HG03196 (cell line): ENCODE results near the gene ATXN1L.
A peak's percentile ranks its signal among the peaks of the same experiment; 100 is the strongest.
"Not testable (repeated sequence)": the region's sequence is repeated elsewhere in the genome, so short reads cannot be mapped to it uniquely, and the experiment has no call there.

Experiments
- ATAC-seq: cut with Tn5 transposase; IDR thresholded peaks from one replicate; pipeline ENCODE4 v1.9.1; 2021; ENCODE audit not compliant: unreplicated experiment

The ATXN1L gene

DNA sequence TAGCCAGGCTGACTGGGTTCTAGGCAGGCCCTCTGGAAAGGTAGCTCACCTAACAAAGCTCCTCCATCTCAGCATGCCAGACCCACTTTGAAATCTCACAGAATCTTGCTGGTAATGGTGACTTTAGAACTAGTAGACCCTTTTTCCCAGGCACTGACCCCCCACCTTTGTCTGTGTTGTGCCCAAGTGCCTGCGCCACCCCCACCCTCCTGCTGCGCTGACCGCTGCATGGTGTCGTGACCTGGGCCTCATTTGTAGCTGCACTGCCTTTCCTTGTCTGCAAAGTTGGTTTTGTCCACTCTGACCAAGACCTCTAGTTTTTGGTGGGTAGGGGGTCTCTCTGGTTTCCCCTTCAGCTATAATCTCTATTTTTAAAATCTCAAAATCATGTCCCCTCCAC, 6.8 kb downstream of the ATXN1L start:
- ATAC-seq = no peak

DNA sequence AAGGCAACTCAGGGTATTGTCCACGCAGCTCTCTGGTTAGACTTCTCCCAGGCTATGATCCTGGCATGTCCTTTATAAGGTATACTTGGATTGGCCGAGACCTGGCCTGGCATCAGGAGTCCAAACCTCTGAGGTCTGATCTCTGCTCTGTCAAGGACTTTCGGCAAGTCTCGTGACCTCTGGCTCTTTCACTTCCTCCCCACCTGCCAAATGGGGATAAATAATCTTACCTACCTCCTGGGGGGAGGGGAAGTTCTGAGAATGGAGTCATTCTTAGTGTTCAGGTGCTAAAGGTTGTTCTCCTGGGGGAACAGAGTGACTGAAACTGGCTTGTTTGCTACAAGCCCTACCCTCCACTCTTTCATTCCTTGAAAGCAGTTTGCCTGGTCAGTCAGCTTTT, 7.6 kb downstream of the ATXN1L start:
- ATAC-seq = no peak

DNA sequence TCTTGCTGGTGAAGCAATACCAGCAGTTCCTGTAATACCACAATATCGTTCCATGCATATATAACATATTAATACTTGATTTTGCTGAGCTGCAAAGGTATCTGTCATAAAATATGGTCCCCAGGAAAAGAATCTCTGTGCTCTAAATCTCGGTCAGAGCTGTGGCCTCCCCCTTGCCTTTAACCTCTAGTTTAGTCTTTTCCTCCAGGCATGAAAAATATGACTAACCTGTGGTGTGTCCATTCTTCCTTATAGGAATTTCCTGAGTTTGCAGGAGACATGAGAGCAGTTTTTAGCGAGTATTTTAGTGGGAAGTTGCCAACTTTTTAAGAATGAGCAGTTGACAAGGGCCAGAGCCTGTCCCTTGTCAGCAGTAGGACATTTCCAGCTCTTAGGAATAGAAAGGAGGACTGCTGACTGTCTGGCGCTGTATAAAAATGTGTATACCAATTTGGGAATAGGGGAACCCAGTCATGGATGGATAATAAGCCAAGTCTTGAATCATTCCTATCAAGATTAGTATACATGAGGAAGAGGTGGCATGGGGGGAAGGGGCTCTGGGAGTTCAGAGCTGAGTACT, 8.7 kb downstream of the ATXN1L start:
- ATAC-seq = no peak

DNA sequence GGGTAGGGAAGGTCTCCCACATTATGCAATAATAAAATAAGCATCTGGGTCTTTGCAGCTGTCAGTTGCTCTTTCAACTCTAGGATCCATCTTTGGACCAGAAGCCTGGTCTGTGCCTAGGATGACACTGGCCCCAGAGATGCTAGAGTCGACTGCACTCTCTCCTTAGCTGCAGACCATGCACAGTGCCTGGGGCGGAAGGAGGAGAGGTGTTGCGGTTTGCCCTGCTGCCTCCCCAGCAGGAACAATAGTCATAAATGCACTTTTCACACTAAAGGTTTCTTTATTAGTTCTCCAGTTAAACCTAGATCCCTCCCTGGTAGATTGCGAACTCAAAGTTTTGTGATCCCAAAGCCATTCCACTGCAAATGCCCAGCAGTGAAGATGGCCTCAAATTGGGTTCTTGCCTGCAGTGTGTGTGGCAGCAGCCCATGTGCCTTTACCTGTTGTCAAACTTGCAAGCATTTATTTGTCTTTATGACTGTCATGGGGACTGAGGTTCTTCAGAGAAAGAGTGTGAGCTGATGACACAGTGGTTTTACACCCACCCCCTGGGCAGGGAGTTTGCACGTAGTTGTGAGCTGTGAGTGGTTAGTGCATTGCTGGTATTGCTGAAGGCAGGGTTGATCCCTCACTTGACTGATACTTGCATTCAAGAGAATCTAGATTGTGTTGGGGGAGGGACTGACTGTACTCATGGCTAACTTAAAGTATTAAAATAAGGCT, 10.3 kb downstream of the ATXN1L start:
- no peak for ATAC-seq

DNA sequence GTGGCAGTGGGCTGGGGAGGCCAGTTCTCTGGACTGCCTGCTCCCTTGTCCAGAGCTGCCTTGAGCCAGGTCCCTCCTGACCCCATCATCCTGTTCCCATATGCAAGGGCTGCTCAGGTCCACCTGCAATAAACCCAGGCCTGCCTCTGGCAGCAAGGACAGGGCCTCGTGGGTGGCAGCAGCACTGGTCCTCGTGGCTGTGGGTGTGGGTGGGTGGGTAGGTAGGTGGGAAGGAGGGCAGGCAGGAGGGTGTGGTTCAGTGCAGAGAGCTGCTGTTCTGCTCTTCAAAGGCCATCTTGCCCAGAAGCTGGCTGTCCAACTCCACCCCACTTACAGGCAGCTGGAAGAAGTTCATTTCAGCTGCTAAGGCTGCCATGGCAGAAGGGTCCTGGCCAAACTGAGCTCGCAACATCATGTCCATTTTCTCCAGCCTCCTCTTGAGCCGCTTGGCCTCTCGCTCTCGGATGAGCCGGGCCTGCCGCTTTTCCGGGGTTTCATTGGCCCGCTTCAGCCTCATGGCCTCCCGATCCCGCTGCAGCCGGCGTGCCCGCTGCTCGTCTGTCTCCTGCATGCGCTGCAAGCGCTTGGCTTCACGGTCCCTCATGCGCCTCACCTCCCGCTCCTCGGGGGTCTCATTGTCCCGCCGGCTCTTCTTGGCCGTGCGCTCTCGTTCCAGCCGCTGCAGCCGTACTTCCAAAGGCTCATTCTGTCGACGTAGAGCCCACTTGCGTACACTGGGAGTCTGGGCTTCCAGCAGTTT, 14.2 kb downstream of the ATXN1L start:
- ATAC-seq = no peak

DNA sequence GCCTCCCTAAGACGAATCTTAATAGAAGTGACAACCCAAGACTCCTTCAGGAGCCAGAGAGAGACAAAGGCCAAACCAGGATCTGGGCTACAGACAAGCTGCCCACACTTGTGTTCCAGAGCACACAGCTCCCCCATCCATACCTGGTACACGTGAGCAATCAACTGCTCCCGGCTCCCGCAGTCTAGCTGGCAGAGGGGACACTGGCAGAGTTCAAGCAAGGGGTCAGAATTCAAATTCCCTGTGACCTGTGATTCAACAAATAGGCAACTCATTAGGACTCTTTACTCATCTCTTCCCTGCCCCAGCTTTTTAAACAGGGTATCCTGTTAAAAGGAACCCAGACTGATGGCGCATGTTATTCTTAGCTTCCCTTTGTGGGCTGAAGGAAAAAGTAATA, 18.2 kb downstream of the ATXN1L start:
- no peak for ATAC-seq

DNA sequence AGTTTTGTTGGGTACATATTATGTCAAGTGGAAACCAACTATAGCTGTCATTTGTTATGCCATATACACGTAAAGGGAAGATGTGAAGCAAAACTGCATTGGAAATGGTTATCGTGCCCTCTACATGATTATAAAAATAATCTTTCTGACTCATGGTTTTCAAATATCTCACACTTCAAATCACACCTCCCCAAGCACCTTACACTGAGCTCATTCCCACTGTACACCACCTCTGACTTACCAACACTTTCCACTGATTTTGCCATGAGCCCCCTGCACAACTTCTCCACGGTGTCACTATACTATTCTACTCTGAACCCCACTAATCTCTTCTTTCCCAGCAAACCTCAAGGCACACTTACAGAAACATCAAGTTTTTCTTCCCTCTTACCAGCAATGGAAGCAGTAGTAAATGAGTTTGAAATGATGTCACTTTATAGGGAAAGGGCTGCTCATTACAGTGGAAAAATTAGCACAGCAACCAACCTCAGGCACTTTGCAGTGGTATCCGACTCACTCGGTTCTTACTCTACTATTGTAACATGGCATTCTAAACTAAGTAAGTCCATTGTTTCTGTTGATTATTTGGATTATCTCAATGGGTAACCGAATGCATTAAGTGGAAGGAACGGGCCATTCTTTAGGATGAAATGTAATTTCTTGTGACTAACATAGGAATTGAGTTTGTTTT, 19.5 kb downstream of the ATXN1L start:
- ATAC-seq = no peak

DNA sequence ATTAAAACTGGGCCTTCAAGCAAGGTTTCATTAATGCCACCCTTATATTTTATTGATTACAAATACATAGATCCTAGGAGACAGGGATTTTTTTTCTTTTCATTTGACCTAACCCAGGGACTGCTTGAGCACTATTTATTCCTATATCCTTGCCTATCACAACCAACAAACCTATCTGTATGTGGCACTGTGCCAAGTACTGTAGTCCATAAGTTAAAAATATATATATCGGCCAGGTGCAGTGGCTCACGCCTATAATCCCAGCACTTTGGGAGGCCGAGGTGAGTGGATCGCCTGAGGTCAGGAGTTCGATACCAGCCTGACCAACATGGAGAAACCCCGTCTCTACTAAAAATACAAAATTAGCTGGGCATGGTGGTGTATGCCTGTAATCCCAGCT, 21.4 kb downstream of the ATXN1L start:
- ATAC-seq = not testable (repeated sequence)

DNA sequence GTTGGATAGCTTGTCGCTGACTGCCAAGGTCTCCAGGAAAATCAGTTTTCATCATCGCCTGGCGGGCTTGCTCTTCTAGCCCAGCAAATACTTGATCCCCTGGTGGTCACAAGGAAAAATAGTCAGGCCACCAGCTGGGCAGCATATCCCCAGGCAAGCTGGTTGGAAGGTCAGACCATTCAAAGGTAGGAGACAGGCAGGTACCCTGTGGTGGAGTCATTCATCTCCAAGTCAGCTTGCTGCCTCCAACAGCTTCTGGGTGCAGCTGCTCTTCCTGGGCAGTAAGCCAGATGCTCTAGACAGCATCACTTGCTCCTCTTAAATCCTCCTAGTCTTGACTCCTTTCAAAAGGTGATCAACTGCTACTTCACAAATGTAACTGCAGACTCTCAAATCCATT, 22.2 kb downstream of the ATXN1L start:
- no peak for ATAC-seq

DNA sequence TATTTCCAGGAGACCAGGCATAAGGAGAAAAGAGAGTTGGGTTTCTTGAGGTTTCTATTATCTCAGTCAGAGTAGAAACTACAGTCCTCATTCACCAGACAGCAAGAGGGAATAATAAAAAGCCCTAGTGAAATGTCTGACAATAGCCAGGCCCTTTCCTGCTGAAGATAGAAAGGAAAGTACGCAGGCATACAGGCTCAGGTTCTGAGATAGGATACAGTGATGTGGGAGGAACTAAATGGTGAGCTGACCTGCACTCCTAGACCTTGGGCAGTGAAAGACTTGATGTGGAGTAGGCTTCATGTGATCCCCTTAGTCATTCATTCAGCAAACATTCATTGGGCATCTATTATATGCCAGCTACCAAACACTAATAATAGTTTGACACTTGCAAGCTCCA, 23.3 kb downstream of the ATXN1L start:
- ATAC-seq = no peak

DNA sequence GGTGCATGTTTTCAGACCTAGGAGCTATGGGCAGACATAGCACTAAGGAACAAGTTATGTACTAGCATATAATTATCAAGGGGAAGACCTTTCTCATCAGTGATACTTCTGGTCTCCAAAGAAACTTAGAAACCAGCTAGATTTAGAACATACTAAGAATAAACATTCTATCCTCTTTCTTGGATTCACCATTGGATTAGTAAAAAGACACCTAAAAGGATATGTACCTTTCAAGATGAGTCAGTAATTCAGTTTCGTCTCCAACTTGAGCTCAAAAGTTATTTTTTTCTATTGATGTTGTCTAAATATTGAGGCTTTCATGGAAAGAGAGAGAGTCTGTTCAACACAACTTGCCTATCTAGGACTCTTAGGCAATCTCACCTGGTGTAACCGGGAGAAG, 25.0 kb downstream of the ATXN1L start:
- ATAC-seq = no peak

DNA sequence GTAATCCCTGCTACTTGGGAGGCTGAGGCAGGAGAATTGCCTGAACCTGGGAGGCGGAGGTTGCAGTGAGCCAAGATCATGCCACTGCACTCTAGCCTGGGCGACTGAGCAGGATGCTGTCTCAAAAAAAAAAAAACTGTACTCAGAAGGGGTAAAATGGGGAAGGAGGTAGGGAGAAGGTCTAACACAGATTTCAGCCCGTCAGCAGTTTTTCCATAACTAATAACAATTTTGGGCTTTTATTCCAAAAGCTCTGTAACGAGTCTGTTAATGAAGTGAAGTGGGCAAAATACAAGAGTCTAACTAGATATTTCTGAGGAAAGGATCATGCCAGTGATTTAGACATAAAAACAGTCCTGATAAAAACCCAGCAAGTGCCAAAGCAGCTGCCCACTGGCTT, 27.4 kb downstream of the ATXN1L start:
- ATAC-seq = no peak

DNA sequence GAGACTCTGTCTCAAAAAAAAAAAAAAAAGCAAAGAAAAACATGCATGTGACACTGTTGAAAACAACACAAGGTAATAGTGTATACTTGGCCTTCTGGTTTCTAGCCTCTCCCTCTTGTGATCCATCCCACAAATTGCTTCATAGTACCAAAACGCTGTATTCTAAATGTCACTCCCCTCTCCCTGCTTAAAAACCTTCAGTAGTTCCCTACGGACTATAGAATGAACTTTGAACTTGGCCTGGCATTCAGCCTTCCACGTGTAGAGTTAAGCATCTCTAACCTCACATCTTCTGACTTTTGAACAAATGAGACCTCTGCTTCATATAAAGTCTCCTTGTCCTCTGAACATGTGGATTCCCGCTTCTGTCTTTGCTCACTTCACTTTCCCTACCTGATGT, 33.1 kb downstream of the ATXN1L start:
- ATAC-seq = no peak

DNA sequence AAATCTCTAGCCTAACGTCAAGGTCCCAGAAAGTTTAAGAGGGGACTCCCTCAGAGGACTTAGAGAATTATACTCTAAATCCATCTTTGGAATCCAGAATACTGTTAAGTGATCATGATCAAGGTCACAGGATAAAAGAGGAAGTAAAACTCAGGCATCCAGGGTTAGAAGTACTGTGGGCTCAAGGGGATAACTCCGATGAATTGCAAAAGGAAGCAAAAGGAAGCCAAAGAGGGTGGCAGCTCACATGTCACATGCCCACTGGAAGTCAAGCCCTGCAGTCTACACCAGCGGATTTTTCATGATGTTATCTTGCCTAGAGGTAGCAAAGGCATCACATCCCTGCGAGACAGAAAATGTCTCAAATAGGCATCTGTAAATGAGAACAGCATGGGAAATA, 34.4 kb downstream of the ATXN1L start:
- ATAC-seq = no peak

DNA sequence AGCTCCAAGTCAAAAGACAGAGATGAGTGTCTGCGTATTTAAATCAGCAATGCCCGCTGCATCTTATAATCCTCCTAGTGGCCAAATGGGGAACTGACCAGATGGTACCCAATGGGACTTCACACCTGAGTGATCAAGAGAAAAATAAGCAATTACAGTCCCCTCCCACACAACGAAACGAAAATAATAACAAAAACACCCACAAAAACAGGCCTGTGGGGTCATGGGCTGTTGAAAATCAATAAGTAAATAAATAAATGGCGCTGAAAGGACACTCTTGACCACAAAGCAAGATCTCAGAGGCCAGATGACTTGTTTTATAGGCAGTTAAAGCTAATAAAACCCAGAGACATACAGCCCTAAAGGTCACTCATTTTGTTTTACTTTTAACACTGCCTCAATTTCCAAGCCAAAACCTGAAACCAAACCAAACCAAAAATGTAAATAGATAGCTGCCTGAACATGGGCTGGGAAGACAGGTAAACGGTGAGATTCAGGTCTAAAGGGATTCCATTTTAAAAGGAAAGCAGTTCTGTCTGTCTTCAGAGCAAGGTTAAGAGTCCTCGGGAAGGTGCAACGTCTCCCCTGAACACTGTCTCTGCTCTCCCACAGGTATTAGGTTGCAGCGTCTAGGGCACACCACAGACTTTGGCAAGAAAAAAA, 36.9 kb downstream of the ATXN1L start:
- ATAC-seq = peak; percentile 45

DNA sequence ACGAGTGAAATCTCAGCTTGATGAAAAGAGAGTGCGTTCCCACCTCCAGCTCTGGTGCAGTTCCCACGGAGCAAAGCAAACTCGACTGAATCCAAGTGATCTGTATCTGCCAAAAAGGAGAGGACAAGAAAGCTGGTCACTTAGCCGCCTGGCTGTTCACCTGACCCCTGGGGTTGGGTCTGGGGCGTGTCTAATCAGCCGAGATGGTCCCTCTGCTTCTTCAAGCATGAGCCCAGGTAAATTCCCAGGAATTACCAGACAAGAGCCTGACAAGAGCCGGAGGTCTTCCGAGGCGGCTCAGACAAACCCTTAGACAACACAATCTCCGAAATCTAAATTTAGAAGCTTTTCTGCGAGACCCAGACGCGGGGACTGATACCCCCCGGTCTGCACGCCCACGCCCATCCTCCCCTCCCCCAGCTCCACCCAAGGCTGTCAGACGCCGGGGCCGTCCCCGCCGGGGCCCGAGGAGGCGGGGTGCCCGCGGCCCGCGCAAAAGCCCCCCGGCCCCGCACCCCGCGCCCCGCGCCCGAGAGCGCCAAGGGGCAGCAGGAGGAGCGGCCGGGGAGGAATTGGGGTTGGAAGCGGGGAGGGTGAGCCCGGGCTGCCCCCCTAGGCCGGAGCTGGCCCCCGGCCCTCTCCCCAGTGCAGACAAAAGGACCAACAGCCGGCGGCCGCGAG, 37.5 kb downstream of the ATXN1L start:
- peak; percentile 45 for ATAC-seq

DNA sequence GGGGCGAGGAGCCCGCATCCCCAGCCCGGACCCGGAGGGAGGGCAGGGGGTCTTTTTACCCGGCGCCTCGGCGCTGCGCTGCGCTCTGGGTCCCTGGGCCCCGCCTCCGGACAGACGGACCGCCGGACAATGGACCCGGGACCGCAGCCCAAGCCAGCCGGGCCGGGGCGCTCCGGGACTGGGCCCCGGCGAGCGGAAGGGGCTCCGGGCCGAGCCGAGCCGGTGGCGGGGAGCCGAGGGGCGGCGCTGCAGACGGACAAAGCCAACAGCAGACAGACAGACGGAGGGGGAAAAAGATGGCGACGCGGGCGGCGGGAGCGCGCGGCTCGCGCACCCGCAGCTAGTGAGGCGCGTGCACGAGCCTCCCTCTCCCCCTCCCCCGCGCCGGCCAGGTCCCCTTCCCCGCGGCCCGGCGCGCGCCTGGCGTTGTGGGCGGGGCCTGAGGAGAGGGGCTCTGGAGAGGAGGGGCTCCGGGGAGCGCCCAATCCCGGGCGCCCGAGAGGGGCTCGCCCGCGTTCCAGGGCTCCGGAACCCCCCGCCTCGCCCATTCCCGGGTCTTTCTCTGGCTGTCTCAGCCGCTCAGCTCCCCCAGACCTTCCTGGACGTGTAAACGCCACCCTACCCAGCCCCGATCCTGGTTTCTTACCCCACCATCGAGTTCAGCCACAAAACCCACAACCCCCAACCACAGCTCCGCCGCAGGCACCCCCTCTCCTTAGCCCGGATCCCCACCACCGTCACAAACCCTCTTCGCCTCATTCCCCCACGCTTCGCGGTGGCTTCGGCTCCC, 38.3 kb downstream of the ATXN1L start, which contains the start of gene ZNF821:
Gene ZNF821 (minus strand): TSS at position 334 of the 790 bp plus-strand sequence. CDS start 4,236 bp downstream, outside the sequence.
- peak; percentile 50 for ATAC-seq

DNA sequence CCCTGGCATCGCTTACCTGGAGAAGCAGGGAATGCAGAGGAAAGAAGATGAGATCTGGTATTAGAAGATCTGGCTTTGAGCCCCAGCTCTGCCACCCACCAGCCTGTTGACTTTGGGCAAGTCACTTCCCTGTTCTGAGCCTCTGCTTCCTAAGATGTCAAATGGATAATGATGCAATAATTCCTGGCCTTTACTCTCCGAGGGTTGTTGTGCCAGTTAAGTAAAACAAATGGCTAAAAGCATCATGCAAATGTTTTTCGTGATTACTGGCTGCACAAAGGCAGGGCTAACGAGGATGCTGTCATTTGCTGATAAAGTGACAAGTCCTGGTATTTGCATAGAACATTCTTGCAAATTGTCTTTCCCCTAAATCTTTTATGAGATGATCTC, 39.5 kb downstream of the ATXN1L start:
- no peak for ATAC-seq

DNA sequence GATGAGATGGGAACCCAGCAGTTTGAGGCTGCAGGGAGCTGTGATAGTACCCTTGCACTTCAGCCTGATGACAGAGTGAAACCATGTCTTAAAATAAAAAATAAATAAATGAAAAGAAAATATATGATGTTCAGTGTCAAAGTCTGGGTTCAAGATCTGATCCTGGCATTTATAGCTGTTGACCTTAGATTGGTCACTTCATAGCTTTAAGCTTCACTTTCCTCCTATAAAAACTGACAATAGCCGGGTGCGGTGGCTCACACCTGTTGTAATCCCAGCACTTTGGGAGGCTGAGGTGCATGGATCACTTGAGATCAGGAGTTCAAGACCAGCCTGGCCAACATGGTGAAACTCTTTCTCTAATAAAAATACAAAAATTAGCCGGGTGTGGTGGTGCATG, 43.4 kb downstream of the ATXN1L start:
- ATAC-seq = no peak

DNA sequence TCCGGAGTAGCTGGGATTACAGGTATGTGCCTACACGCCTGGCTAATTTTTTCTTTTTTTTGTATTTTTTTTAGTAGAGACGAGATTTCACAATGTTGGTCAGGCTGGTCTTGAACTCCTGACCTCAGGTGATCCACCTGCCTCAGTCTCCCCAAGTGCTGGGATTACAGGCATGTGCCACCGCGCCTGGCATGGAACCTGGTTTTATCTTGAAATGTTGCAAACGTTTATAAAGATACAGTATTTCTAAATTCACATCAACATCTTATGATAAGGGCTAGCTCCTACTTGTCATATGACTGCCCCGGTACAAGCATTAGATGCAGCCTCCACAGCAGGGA, 48.1 kb downstream of the ATXN1L start:
- ATAC-seq = no peak
